ENCODE results near the gene TMCC1. TPM values are rescaled to one million over a fixed set of nuclear protein-coding genes. Genes with fewer than 3 reads are reported as not detected.
A peak's percentile ranks its signal among the peaks of the same experiment; 100 is the strongest.

Gene TMCC1
- total and polyA plus RNA-seq, 11 donors = 9.6 to 38.3 (median 22.6) TPM

GRCh38 chr3:129855170-129855831 is 38.2 kb downstream of the TMCC1 start:
- 56 to 62% (median 61%) methylated on average over 2 of the region's 2 CpGs for WGBS, 4 donors
- H3K36me3 ChIP-seq = peaks cover 0 to 2% (median 0%) of the 10 kb centered on the region in 9 donors
- no peak for DNase-seq
- H3K4me3 ChIP-seq = no peak overlapping the region
- intact Hi-C loops (cut with DNase I) = no loop called here
- H3K9me3 ChIP-seq = no peaks in the 10 kb centered on the region
- peaks cover 0 to 33% (median 17%) of the 10 kb centered on the region in 12 donors for H3K4me1 ChIP-seq
- peak overlapping the region in 9 of 12 donors; percentile 13 to 73 (median 27) for H3K27ac ChIP-seq
- no peaks in the 10 kb centered on the region for H3K27me3 ChIP-seq
- ATAC-seq = peak in 1 of 4 donors; percentile 70
- TF ChIP-seq CTCF (IDR thresholded peaks at IDR 0.05) (no peak), POLR2A (IDR thresholded peaks at IDR 0.05) (no peak)

- no peaks in the 10 kb centered on the region for H3K9me3 ChIP-seq
- TF ChIP-seq CTCF (IDR thresholded peaks at IDR 0.05) (no peak), POLR2A (IDR thresholded peaks at IDR 0.05) (no peak)
- H3K4me3 ChIP-seq = no peak overlapping the region
- H3K27ac ChIP-seq = peak overlapping the region in 3 of 12 donors; percentile 21 to 73 (median 48)
- intact Hi-C loops (cut with DNase I) = no loop called here
- H3K27me3 ChIP-seq = no peaks in the 10 kb centered on the region
- no peaks in the 10 kb centered on the region for H3K36me3 ChIP-seq
- H3K4me1 ChIP-seq = peaks cover 0 to 33% (median 17%) of the 10 kb centered on the region in 12 donors
- WGBS, 4 donors = 97 to 100% (median 97%) methylated on average over 1 of the region's 1 CpG
- no peak for DNase-seq
- ATAC-seq = no peak
Observed at GRCh38 chr3:129854460-129854859, 39.1 kb downstream of the TMCC1 start.

- Histone ChIP-seq H3K4me3 (no peak overlapping the region), H3K27ac (no peak overlapping the region), H3K4me1 (peaks cover 0 to 2% (median 0%) of the 10 kb centered on the region in 12 donors), H3K9me3 (peaks cover 0 to 18% (median 4%) of the 10 kb centered on the region in 12 donors), H3K36me3 (no peaks in the 10 kb centered on the region), H3K27me3 (no peaks in the 10 kb centered on the region)
- no peak for TF ChIP-seq CTCF (IDR thresholded peaks at IDR 0.05)
- TF ChIP-seq POLR2A (IDR thresholded peaks at IDR 0.05) = no peak
- 84 to 88% (median 85%) methylated on average over 2 of the region's 2 CpGs for WGBS, 4 donors
- no peak for DNase-seq
- intact Hi-C loops (cut with DNase I) = no loop called here
- ATAC-seq = no peak
Observed at GRCh38 chr3:129845956-129846355, 47.6 kb downstream of the TMCC1 start.

GRCh38 chr3:129840707-129841360 is 52.7 kb downstream of the TMCC1 start:
- no peak for ATAC-seq
- WGBS, 4 donors = 94 to 98% (median 96%) methylated on average over 5 of the region's 5 CpGs
- H3K27me3 ChIP-seq = no peaks in the 10 kb centered on the region
- H3K4me1 ChIP-seq = peaks cover 0 to 20% (median 12%) of the 10 kb centered on the region in 12 donors
- H3K36me3 ChIP-seq = no peaks in the 10 kb centered on the region
- no peak for DNase-seq
- no peak overlapping the region for H3K4me3 ChIP-seq
- TF ChIP-seq POLR2A (IDR thresholded peaks at IDR 0.05) (no peak), CTCF (IDR thresholded peaks at IDR 0.05) (no peak)
- intact Hi-C loops (cut with DNase I) = no loop called here
- H3K27ac ChIP-seq = no peak overlapping the region
- peaks cover 0 to 18% (median 4%) of the 10 kb centered on the region in 12 donors for H3K9me3 ChIP-seq
